Measurements from ENCODE around the gene MID1. TPM values are rescaled to one million over a fixed set of nuclear protein-coding genes. Genes with fewer than 3 reads are reported as not detected.

The MID1 gene
- polyA plus RNA-seq, 3 donors: 0.05 to 0.10 TPM; not detected in 1

- Histone ChIP-seq H3K79me2 (ENCODE audit: insufficient read depth, low read length) (no peaks in the 10 kb centered on the region), H3K36me3 (replicated peaks in 1 of 2; ENCODE audit: control insufficient read depth in 1 of 2, insufficient read depth in 2 of 2, low read length in 2 of 2) (no peaks in the 10 kb centered on the region), H3K4me1 (ENCODE audit: control insufficient read depth in 1 of 2, insufficient read depth in 2 of 2, low read length in 2 of 2) (no peaks in the 10 kb centered on the region), H3K9ac (ENCODE audit: insufficient read depth, low read length, poor library complexity, severe bottlenecking) (no peak overlapping the region), H3K9me3 (replicated peaks in 1 of 2; ENCODE audit: control insufficient read depth in 1 of 2, insufficient read depth in 1 of 2, low read length in 2 of 2) (no peaks in the 10 kb centered on the region), H3K4me2 (replicated peaks; ENCODE audit: extremely low read depth, low read length, poor library complexity, severe bottlenecking) (no peak overlapping the region), H3K27me3 (ENCODE audit: control insufficient read depth in 2 of 2, insufficient read depth in 2 of 2, low read length in 2 of 2) (peaks cover 0 to 2% of the 10 kb centered on the region in 2 donors), H3K27ac (ENCODE audit: low read depth in 1 of 2, low read length in 2 of 2) (no peak overlapping the region), H2AFZ (ENCODE audit: insufficient read depth, low read depth, low read length, poor library complexity, severe bottlenecking) (no peak overlapping the region), H4K20me1 (ENCODE audit: insufficient read depth, low read length) (no peaks in the 10 kb centered on the region), H3K4me3 (replicated peaks in 1 of 3; ENCODE audit: low read depth in 2 of 3, low read length in 3 of 3) (no peak overlapping the region)
- 100% methylated on average over 1 of the region's 3 CpGs for WGBS (ENCODE audit: insufficient coverage)
- intact Hi-C loops (cut with micrococcal nuclease): no loop called here
- no peak overlapping the region for H3K4me3 Mint-ChIP-seq
- no peaks in the 10 kb centered on the region for H3K4me1 Mint-ChIP-seq
- H3K9me3 Mint-ChIP-seq: peaks cover 0 to 3% (median 0%) of the 10 kb centered on the region in 7 donors
- peaks cover 0 to 2% (median 0%) of the 10 kb centered on the region in 3 donors for H3K27me3 Mint-ChIP-seq (ENCODE audit: low read depth in 3 of 3)
- no peaks in the 10 kb centered on the region for H3K36me3 Mint-ChIP-seq
- DNase-seq: no peak
- no peak for TF ChIP-seq CTCF (IDR thresholded peaks at IDR 0.05)
- no peak overlapping the region for H3K27ac Mint-ChIP-seq
Measured at GRCh38 chrX:10608099-10608498, 12.3 kb downstream of the MID1 start.

- Mint-ChIP-seq H3K36me3 (no peaks in the 10 kb centered on the region), H3K4me1 (no peaks in the 10 kb centered on the region), H3K4me3 (no peak overlapping the region), H3K9me3 (peaks cover 0 to 3% (median 0%) of the 10 kb centered on the region in 7 donors), H3K27ac (no peak overlapping the region), H3K27me3 (ENCODE audit: low read depth in 3 of 3) (peaks cover 0 to 3% (median 0%) of the 10 kb centered on the region in 3 donors)
- Histone ChIP-seq H2AFZ (ENCODE audit: insufficient read depth, low read depth, low read length, poor library complexity, severe bottlenecking) (no peak overlapping the region), H3K9me3 (replicated peaks in 1 of 2; ENCODE audit: control insufficient read depth in 1 of 2, insufficient read depth in 1 of 2, low read length in 2 of 2) (no peaks in the 10 kb centered on the region), H3K4me3 (replicated peaks in 1 of 3; ENCODE audit: low read depth in 2 of 3, low read length in 3 of 3) (no peak overlapping the region), H3K36me3 (replicated peaks in 1 of 2; ENCODE audit: control insufficient read depth in 1 of 2, insufficient read depth in 2 of 2, low read length in 2 of 2) (no peaks in the 10 kb centered on the region), H3K4me1 (ENCODE audit: control insufficient read depth in 1 of 2, insufficient read depth in 2 of 2, low read length in 2 of 2) (no peaks in the 10 kb centered on the region), H3K4me2 (replicated peaks; ENCODE audit: extremely low read depth, low read length, poor library complexity, severe bottlenecking) (no peak overlapping the region), H3K27ac (ENCODE audit: low read depth in 1 of 2, low read length in 2 of 2) (no peak overlapping the region), H3K79me2 (ENCODE audit: insufficient read depth, low read length) (no peaks in the 10 kb centered on the region), H3K9ac (ENCODE audit: insufficient read depth, low read length, poor library complexity, severe bottlenecking) (no peak overlapping the region), H3K27me3 (ENCODE audit: control insufficient read depth in 2 of 2, insufficient read depth in 2 of 2, low read length in 2 of 2) (peaks cover 0 to 2% of the 10 kb centered on the region in 2 donors), H4K20me1 (ENCODE audit: insufficient read depth, low read length) (no peaks in the 10 kb centered on the region)
- intact Hi-C loops (cut with micrococcal nuclease): no loop called here
- TF ChIP-seq CTCF (IDR thresholded peaks at IDR 0.05): no peak
- WGBS (ENCODE audit: insufficient coverage): no CpG with 5 or more reads among the region's 2 CpGs
- DNase-seq: no peak
Measured at GRCh38 chrX:10607233-10607632, 13.2 kb downstream of the MID1 start.
